ENCODE measurements around the gene ACTL7B. TPM values are rescaled to one million over a fixed set of nuclear protein-coding genes. Genes with fewer than 3 reads are reported as not detected.
"Not testable (repeated sequence)": the region's sequence is repeated elsewhere in the genome, so short reads cannot be mapped to it uniquely, and the experiment has no call there.

Gene ACTL7B
- total RNA-seq, 1 experiment from 2014 or later, result not detected

GRCh38 chr9:108904161-108904560, 48.4 kb upstream of the ACTL7B start:
- CTCF ChIA-PET, result no interaction called here
- Mint-ChIP-seq H3K27ac (no peak overlapping the region), H3K36me3 (peaks cover 53% of the 10 kb centered on the region), H3K4me1 (no peaks in the 10 kb centered on the region), H3K27me3 (ENCODE audit: low read depth) (no peaks in the 10 kb centered on the region), H3K9me3 (no peaks in the 10 kb centered on the region), H3K4me3 (no peak overlapping the region)
- DNase-seq (ENCODE audit: low spot score) (no peak), ATAC-seq (no peak)
- TF ChIP-seq FOXP1 (CRISPR knock-in tag; IDR thresholded peaks at IDR 0.05; ENCODE audit: borderline replicate concordance), result no peak
- POLR2A ChIA-PET, result no interaction called here

GRCh38 chr9:108903420-108904103, 47.8 kb upstream of the ACTL7B start:
- CTCF ChIA-PET, result no interaction called here
- POLR2A ChIA-PET, result no interaction called here
- no peaks in the 10 kb centered on the region for H3K4me1 Mint-ChIP-seq
- H3K4me3 Mint-ChIP-seq, result no peak overlapping the region
- TF ChIP-seq ZBTB43 (CRISPR knock-in tag; IDR thresholded peaks at IDR 0.05) (no peak), CREM (CRISPR knock-in tag; IDR thresholded peaks at IDR 0.05) (no peak), ERG (CRISPR knock-in tag; IDR thresholded peaks at IDR 0.05) (no peak), ZMAT4 (CRISPR knock-in tag; IDR thresholded peaks at IDR 0.05) (no peak), ATF2 (CRISPR knock-in tag; IDR thresholded peaks at IDR 0.05; ENCODE audit: borderline replicate concordance, low read depth) (no peak), SMAD4 (CRISPR knock-in tag; IDR thresholded peaks at IDR 0.05) (no peak), AR (CRISPR knock-in tag; IDR thresholded peaks at IDR 0.05) (no peak)
- DNase-seq (ENCODE audit: low spot score) (no peak), ATAC-seq (no peak)
- H3K36me3 Mint-ChIP-seq, result peaks cover 59% of the 10 kb centered on the region
- H3K27ac Mint-ChIP-seq, result no peak overlapping the region
- H3K27me3 Mint-ChIP-seq (ENCODE audit: low read depth), result no peaks in the 10 kb centered on the region
- H3K9me3 Mint-ChIP-seq, result no peaks in the 10 kb centered on the region

- H3K27ac Mint-ChIP-seq, result no peak overlapping the region
- H3K36me3 Mint-ChIP-seq, result peaks cover 73% of the 10 kb centered on the region
- H3K9me3 Mint-ChIP-seq, result no peaks in the 10 kb centered on the region
- ATAC-seq (no peak), DNase-seq (ENCODE audit: low spot score) (no peak)
- no peak overlapping the region for H3K4me3 Mint-ChIP-seq
- TF ChIP-seq ZNF416 (CRISPR knock-in tag; IDR thresholded peaks at IDR 0.05), result no peak
- no peak for TF ChIP-seq ATF3 (CRISPR knock-in tag; conservative IDR thresholded peaks at IDR 0.05)
- no peak for TF ChIP-seq RELA (CRISPR knock-in tag; IDR thresholded peaks at IDR 0.05; ENCODE audit: borderline replicate concordance)
- no peak for TF ChIP-seq HMGA2 (CRISPR knock-in tag; IDR thresholded peaks at IDR 0.05)
- no peak for TF ChIP-seq USF1 (CRISPR knock-in tag; IDR thresholded peaks at IDR 0.05)
- TF ChIP-seq NR2C2 (CRISPR knock-in tag; IDR thresholded peaks at IDR 0.05), result no peak
- TF ChIP-seq MYBL2 (CRISPR knock-in tag; IDR thresholded peaks at IDR 0.05), result no peak
- no peak for TF ChIP-seq NFE2L1 (CRISPR knock-in tag; IDR thresholded peaks at IDR 0.05)
- no peak for TF ChIP-seq ATF1 (CRISPR knock-in tag; IDR thresholded peaks at IDR 0.05)
- no peak for TF ChIP-seq NR3C1 (CRISPR knock-in tag; conservative IDR thresholded peaks at IDR 0.05; ENCODE audit: low read depth)
- no peak for TF ChIP-seq ZNF121 (CRISPR knock-in tag; IDR thresholded peaks at IDR 0.05)
- no peak for TF ChIP-seq ZNF219 (CRISPR knock-in tag; IDR thresholded peaks at IDR 0.05; ENCODE audit: borderline replicate concordance)
- TF ChIP-seq NR1H2 (CRISPR knock-in tag; IDR thresholded peaks at IDR 0.05), result no peak
- CTCF ChIA-PET, result no interaction called here
- POLR2A ChIA-PET, result no interaction called here
- no peaks in the 10 kb centered on the region for H3K4me1 Mint-ChIP-seq
- no peaks in the 10 kb centered on the region for H3K27me3 Mint-ChIP-seq (ENCODE audit: low read depth)
These were observed 44.4 kb upstream of the ACTL7B start for GRCh38 chr9:108900176-108900575.

- H3K9me3 Mint-ChIP-seq; H3K27ac Mint-ChIP-seq; ATAC-seq; POLR2A ChIA-PET; H3K4me1 Mint-ChIP-seq; H3K27me3 Mint-ChIP-seq (ENCODE audit: low read depth); H3K4me3 Mint-ChIP-seq; DNase-seq (ENCODE audit: low spot score); CTCF ChIA-PET: not testable (repeated sequence)
- H3K36me3 Mint-ChIP-seq, result peaks cover 74% of the 10 kb centered on the region
These were observed 43.4 kb upstream of the ACTL7B start for GRCh38 chr9:108899023-108899695.
